GM12873 (cell line): Measurements from ENCODE around the gene NDE1.

Experiments
- CTCF ChIP-seq: IDR thresholded peaks from 2 replicates; pipeline ENCODE4 v1.5.1; 2012; ENCODE audit warnings: low read depth, mild to moderate bottlenecking, moderate library complexity, low read length, control low read depth; ENCODE audit not compliant: insufficient read depth; ENCODE audit errors: missing control alignments

The NDE1 gene

GRCh38 chr16:15748654-15749053 lies 98.6 kb downstream of the NDE1 start:
- no peak for TF ChIP-seq CTCF

GRCh38 chr16:15749371-15749770 lies 99.3 kb downstream of the NDE1 start:
- TF ChIP-seq CTCF, result no peak

- no peak for TF ChIP-seq CTCF
Observed at GRCh38 chr16:15749985-15750384, 99.9 kb downstream of the NDE1 start.

- TF ChIP-seq CTCF, result no peak
Observed at GRCh38 chr16:15751940-15752339, 101.9 kb downstream of the NDE1 start.

- TF ChIP-seq CTCF, result no peak
Observed at GRCh38 chr16:15752717-15753488, 102.9 kb downstream of the NDE1 start.

- no peak for TF ChIP-seq CTCF
Observed at GRCh38 chr16:15754821-15755534, 104.9 kb downstream of the NDE1 start.

- no peak for TF ChIP-seq CTCF
Observed at GRCh38 chr16:15757077-15757386, 107.0 kb downstream of the NDE1 start.
